Activated CD4-positive, alpha-beta memory T cell treated with anti-CD3 and anti-CD28 coated beads, Interleukin-2, amount 10 ng/mL, durations not matched to agents 7 days and 5 days (primary cell): Measurements from ENCODE around the gene CGB2. TPM values are rescaled to one million over a fixed set of nuclear protein-coding genes. Genes with fewer than 3 reads are reported as not detected.
"Not testable (repeated sequence)": the region's sequence is repeated elsewhere in the genome, so short reads cannot be mapped to it uniquely, and the experiment has no call there.

Source experiments
- CTCF ChIA-PET: fragments of 350-600 bp; sonication (Branson Sonifier 250); formaldehyde crosslinking; loops from one replicate; lab custom pipeline; 2021; ENCODE audit warnings: antibody characterized with exemption, inconsistent platforms; lab: Charles Lee
- POLR2A ChIA-PET: fragments of 350-600 bp; sonication (Branson Sonifier 250); formaldehyde crosslinking; loops from one replicate; lab custom pipeline; 2021; ENCODE audit warnings: antibody characterized with exemption; lab: Charles Lee
- DNase-seq: peaks from one replicate; pipeline ENCODE4 v3.0.0-alpha.2; 2020
- H3K27ac Mint-ChIP-seq: one replicate; pipeline ENCODE4 v1.8.0; 2021; ENCODE audit warnings: mild to moderate bottlenecking, mixed read lengths
- H3K27me3 Mint-ChIP-seq: one replicate; pipeline ENCODE4 v1.8.0; 2021; ENCODE audit warnings: mixed read lengths
- H3K36me3 Mint-ChIP-seq: one replicate; pipeline ENCODE4 v1.8.0; 2021; ENCODE audit warnings: low read depth, mixed read lengths
- H3K4me1 Mint-ChIP-seq: one replicate; pipeline ENCODE4 v1.8.0; 2021; ENCODE audit warnings: mixed read lengths
- H3K4me3 Mint-ChIP-seq: one replicate; pipeline ENCODE4 v1.8.0; 2021; ENCODE audit warnings: mild to moderate bottlenecking, mixed read lengths
- H3K9me3 Mint-ChIP-seq: one replicate; pipeline ENCODE4 v1.8.0; 2021; ENCODE audit warnings: mixed read lengths
- total RNA-seq, 2 experiments: library from RNA; stranded (reverse); gene quantifications; one replicate each; pipeline ENCODE4 v1.2.3, GENCODE V29; 2021

CGB2 gene
- total RNA-seq, 2 experiments from 2014 or later = not detected

- Mint-ChIP-seq H3K27me3 (peaks cover 57% of the 10 kb centered on the region), H3K4me1 (no peaks in the 10 kb centered on the region), H3K27ac (no peak within 1 kb of the TSS), H3K36me3 (no peaks in the 10 kb centered on the region), H3K9me3 (no peaks in the 10 kb centered on the region), H3K4me3 (no peak within 1 kb of the TSS)
- POLR2A ChIA-PET = no interaction called here
- CTCF ChIA-PET = interaction anchor here (0.6 kb wide), 1 partner anchor 249 kb away, joined by 4 read pairs; no protein-coding TSS in a partner anchor
- DNase-seq = no peak
Observed at GRCh38 chr19:49064768-49065611, 33.3 kb downstream of the CGB2 start, which contains the start of gene NTF4. Gene NTF4, minus strand, starts transcription at chr19:49064818. Its CDS starts 2,821 bp downstream, at chr19:49061997.

DNA sequence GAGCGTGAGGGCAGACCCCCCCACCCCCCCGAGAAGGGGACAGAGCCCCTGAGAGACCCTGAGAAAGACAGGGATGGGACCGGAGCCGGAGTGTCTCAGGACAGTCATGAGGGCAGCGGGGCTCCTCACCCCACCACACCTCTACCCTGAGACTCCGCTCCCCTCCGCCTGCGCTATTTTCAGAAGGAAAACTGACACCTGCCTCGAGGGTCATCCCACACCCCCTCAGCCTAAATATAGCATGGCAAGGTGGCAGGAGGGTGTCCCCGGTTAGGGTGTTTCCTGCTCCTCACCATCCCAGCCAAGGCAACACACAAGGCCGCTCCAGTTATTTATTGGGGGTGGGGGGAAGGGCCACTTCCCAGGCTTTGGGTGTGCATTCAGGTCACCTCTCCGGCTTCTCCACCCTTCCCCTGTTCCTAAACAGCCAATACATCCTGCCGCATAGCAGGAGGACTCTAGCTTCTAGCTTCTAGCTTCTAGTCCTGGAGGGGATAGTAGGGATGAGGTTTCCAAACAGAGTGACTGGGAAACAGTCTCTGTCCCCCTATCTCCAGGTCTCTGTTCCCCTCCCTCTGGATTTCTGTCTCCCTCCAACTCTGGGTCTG lies 34.3 kb downstream of the CGB2 start:
- Mint-ChIP-seq H3K4me3 (no peak overlapping the region), H3K36me3 (no peaks in the 10 kb centered on the region), H3K27me3 (peaks cover 59% of the 10 kb centered on the region), H3K4me1 (no peaks in the 10 kb centered on the region), H3K9me3 (no peaks in the 10 kb centered on the region), H3K27ac (no peak overlapping the region)
- CTCF ChIA-PET = no interaction called here
- DNase-seq = no peak
- POLR2A ChIA-PET = no interaction called here

- POLR2A ChIA-PET = no interaction called here
- no peak for DNase-seq
- Mint-ChIP-seq H3K36me3 (no peaks in the 10 kb centered on the region), H3K27me3 (peaks cover 62% of the 10 kb centered on the region), H3K4me3 (no peak overlapping the region), H3K9me3 (no peaks in the 10 kb centered on the region), H3K4me1 (no peaks in the 10 kb centered on the region), H3K27ac (no peak overlapping the region)
- CTCF ChIA-PET = no interaction called here
Observed at GRCh38 chr19:49067554-49067953, 35.9 kb downstream of the CGB2 start.

- Mint-ChIP-seq H3K4me3 (no peak overlapping the region), H3K4me1 (peaks cover 7% of the 10 kb centered on the region), H3K9me3 (no peaks in the 10 kb centered on the region), H3K27me3 (peaks cover 76% of the 10 kb centered on the region), H3K36me3 (peaks cover 2% of the 10 kb centered on the region), H3K27ac (no peak overlapping the region)
- ChIA-PET POLR2A (no interaction called here), CTCF (interaction anchor here (1.6 kb wide), 1 partner anchor 29 kb away, joined by 10 read pairs; no protein-coding TSS in a partner anchor)
- no peak for DNase-seq
Observed at GRCh38 chr19:49069026-49069425, 37.3 kb downstream of the CGB2 start.

DNA sequence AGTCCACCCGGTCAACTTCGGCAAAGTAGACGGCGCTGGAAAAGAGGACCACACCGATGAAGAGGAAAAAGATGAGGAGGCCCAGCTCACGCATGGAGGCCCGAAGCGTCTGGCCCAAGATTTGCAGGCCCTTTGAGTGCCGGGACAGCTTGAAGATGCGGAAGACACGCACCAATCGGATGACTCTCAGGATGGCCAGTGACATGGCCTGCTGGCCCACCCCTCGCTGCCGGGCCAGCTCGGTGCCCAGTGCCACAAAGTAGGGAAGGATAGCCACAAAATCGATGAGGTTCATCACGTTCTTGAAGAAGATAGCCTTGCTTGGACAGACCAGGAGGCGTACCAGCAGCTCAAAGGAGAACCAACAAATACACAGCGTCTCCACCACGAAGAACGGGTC lies 38.7 kb downstream of the CGB2 start:
- H3K4me1 Mint-ChIP-seq = peaks cover 7% of the 10 kb centered on the region
- POLR2A ChIA-PET = interaction anchor here (1.5 kb wide), 1 partner anchor 12 kb away, joined by 3 read pairs; no protein-coding TSS in a partner anchor

GRCh38 chr19:49071860-49072547 lies 40.3 kb downstream of the CGB2 start:
- POLR2A ChIA-PET = no interaction called here
- H3K4me1 Mint-ChIP-seq = peaks cover 7% of the 10 kb centered on the region
- no peak overlapping the region for H3K4me3 Mint-ChIP-seq
- CTCF ChIA-PET = interaction anchor here (1.2 kb wide), 1 partner anchor 34 kb away, joined by 3 read pairs; no protein-coding TSS in a partner anchor
- peaks cover 53% of the 10 kb centered on the region for H3K27me3 Mint-ChIP-seq
- peaks cover 2% of the 10 kb centered on the region for H3K36me3 Mint-ChIP-seq
- DNase-seq = no peak
- H3K27ac Mint-ChIP-seq = no peak overlapping the region
- no peaks in the 10 kb centered on the region for H3K9me3 Mint-ChIP-seq

More for the DNA sequence above, 38.7 kb downstream of the CGB2 start:
- no peak overlapping the region for H3K27ac Mint-ChIP-seq
- CTCF ChIA-PET = interaction anchor here (1.6 kb wide), 1 partner anchor 28 kb away, joined by 10 read pairs; no protein-coding TSS in a partner anchor
- no peak for DNase-seq
- peaks cover 68% of the 10 kb centered on the region for H3K27me3 Mint-ChIP-seq
- H3K9me3 Mint-ChIP-seq = no peaks in the 10 kb centered on the region
- H3K36me3 Mint-ChIP-seq = peaks cover 2% of the 10 kb centered on the region
- no peak overlapping the region for H3K4me3 Mint-ChIP-seq

DNA sequence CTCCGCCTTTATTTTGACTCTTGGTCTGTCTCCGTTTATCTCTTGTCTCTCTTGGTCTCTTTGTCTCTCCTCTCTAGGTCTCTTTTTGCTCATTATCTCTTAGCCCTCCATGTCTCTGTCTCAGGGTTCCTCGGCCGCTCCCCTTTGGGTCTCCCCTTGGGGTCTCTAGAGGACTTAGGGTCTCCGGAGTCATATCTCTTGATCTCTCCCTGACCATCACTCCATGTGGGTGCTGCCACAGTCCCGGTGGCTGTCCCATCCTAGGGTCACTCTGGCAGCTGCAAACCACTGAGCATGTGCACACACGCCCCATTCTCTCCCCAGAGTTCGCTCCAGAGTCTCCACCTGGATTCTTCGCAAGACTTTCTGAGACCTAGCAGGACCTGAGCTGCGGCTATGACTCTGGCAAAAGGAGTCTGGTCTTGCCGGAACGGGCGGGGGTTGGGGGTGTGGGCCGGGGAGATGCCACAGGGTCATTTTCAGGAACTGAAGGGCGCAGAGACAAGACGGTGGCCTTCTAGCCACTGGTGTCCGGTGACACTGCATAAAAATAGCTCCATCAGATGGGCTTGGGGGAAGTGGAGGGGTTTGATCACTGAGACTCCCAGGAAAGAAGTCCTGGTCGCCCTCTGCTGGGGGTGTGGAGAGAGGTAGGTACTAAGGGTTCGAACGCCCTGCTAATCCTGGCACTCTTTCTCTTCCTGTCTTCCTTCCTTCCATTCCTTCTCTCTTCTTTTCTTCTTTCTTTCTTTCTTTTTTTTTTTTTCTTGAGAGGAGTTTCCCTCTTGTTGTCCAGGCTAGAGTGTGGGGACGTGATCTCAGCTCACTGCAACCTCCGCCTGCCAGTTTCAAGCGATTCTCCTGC lies 42.1 kb downstream of the CGB2 start:
- DNase-seq = no peak
- H3K9me3 Mint-ChIP-seq = no peaks in the 10 kb centered on the region
- ChIA-PET POLR2A (no interaction called here), CTCF (interaction anchor here (0.6 to 1.1 kb wide), 3 partner anchors 74 to 80 kb away, joined by 3 to 5 read pairs (median 3); partner anchors contain the start of genes GYS1 and RUVBL2)
- no peak overlapping the region for H3K4me3 Mint-ChIP-seq
- H3K27me3 Mint-ChIP-seq = peaks cover 43% of the 10 kb centered on the region
- H3K36me3 Mint-ChIP-seq = peaks cover 2% of the 10 kb centered on the region
- peaks cover 7% of the 10 kb centered on the region for H3K4me1 Mint-ChIP-seq
- H3K27ac Mint-ChIP-seq = peak overlapping the region; percentile 12

DNA sequence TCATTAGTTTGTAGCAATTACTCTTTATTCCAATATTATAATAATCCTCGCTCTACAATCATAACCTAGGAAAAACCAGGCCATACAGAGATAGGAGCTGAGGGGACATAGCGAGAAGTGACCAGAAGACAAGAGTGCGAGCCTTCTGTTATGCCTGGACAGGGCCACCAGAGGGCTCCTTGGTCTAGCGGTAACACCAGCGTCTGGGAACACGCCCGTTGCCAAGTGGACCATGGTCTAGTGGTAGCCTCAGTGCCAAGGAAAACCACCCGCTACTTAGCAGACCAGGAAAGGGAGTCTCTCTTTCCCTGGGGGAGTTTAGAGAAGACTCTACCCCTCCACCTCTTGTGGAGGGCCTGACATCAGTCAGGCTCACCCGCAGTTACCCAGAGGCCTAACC lies 43.2 kb downstream of the CGB2 start:
- DNase-seq = peak; percentile 33
- POLR2A ChIA-PET, H3K4me1 Mint-ChIP-seq, H3K9me3 Mint-ChIP-seq, H3K4me3 Mint-ChIP-seq, H3K27ac Mint-ChIP-seq, H3K36me3 Mint-ChIP-seq: not testable (repeated sequence)
- CTCF ChIA-PET = interaction anchor here (1.1 to 1.3 kb wide), 2 partner anchors 75 to 124 kb away, joined by 4 to 5 read pairs; no protein-coding TSS in a partner anchor
- H3K27me3 Mint-ChIP-seq = peaks cover 33% of the 10 kb centered on the region

- DNase-seq = no peak
- no peaks in the 10 kb centered on the region for H3K9me3 Mint-ChIP-seq
Observed at GRCh38 chr19:49080392-49080791, 48.7 kb downstream of the CGB2 start.

DNA sequence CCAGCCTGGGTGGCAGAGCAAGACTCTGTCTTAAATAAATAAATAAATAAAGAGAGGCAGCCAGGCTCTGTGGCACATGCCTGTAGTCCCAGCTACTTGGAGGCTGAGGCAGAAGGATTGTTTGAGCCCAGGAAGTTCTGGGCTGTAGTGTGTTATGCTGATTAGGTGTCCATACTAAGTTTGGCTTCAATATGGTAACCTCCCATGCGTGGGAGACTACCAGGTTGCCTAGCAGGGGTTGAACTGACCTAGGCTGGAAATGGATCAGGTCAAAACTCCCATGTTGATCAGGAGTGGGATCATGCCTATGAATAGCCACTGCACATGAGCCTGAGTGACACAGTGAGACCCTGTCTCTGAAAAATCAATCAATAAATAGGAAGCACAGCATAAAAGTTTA lies 49.6 kb downstream of the CGB2 start:
- H3K4me3 Mint-ChIP-seq = no peak overlapping the region
- no peaks in the 10 kb centered on the region for H3K9me3 Mint-ChIP-seq
- DNase-seq = no peak
- CTCF ChIA-PET = interaction anchor here (1.4 kb wide), 1 partner anchor 88 kb away, joined by 3 read pairs; the partner anchor contains the start of gene RUVBL2
- peaks cover 8% of the 10 kb centered on the region for H3K36me3 Mint-ChIP-seq
- POLR2A ChIA-PET = no interaction called here
- H3K27me3 Mint-ChIP-seq = peaks cover 2% of the 10 kb centered on the region
- peaks cover 15% of the 10 kb centered on the region for H3K4me1 Mint-ChIP-seq
- H3K27ac Mint-ChIP-seq = no peak overlapping the region

More at GRCh38 chr19:49080392-49080791, 48.7 kb downstream of the CGB2 start:
- CTCF ChIA-PET = no interaction called here
- POLR2A ChIA-PET = no interaction called here
- peaks cover 2% of the 10 kb centered on the region for H3K27me3 Mint-ChIP-seq
- H3K4me1 Mint-ChIP-seq = peaks cover 11% of the 10 kb centered on the region
- H3K27ac Mint-ChIP-seq = no peak overlapping the region
- no peak overlapping the region for H3K4me3 Mint-ChIP-seq
- H3K36me3 Mint-ChIP-seq = peaks cover 3% of the 10 kb centered on the region
